ENCODE results near the gene EXTL2. TPM values are rescaled to one million over a fixed set of nuclear protein-coding genes. Genes with fewer than 3 reads are reported as not detected.

Gene EXTL2
- total RNA-seq, 1 experiment from 2014 or later: 41.0 TPM

GRCh38 chr1:100928128-100928527, 33.5 kb upstream of the EXTL2 start:
- no peak overlapping the region for H3K27ac Mint-ChIP-seq
- peaks cover 21% of the 10 kb centered on the region for H3K36me3 Mint-ChIP-seq
- ATAC-seq (peak; percentile 98), DNase-seq (ENCODE audit: low spot score) (no peak)
- H3K27me3 Mint-ChIP-seq (ENCODE audit: low read depth): no peaks in the 10 kb centered on the region
- CTCF ChIA-PET: no interaction called here
- H3K4me3 Mint-ChIP-seq: no peak overlapping the region
- H3K9me3 Mint-ChIP-seq: 0 out of 2 replicates have a peak, but pooled peaks cover 3% of the 10 kb centered on the region
- POLR2A ChIA-PET: no interaction called here
- H3K4me1 Mint-ChIP-seq: no peaks in the 10 kb centered on the region
- TF ChIP-seq USF2 (CRISPR knock-in tag; IDR thresholded peaks at IDR 0.05) (no peak), ZNF532 (CRISPR knock-in tag; IDR thresholded peaks at IDR 0.05; ENCODE audit: borderline replicate concordance) (no peak), ZNF512 (CRISPR knock-in tag; IDR thresholded peaks at IDR 0.05; ENCODE audit: borderline replicate concordance) (no peak), ERG (CRISPR knock-in tag; IDR thresholded peaks at IDR 0.05) (no peak), ZNF671 (CRISPR knock-in tag; IDR thresholded peaks at IDR 0.05) (no peak), ETV6 (CRISPR knock-in tag; IDR thresholded peaks at IDR 0.05) (no peak), ZNF232 (CRISPR knock-in tag; IDR thresholded peaks at IDR 0.05) (no peak), ZNF281 (CRISPR knock-in tag; IDR thresholded peaks at IDR 0.05) (no peak), SOX15 (CRISPR knock-in tag; IDR thresholded peaks at IDR 0.05) (no peak), HMGXB4 (CRISPR knock-in tag; IDR thresholded peaks at IDR 0.05) (no peak), MXD4 (CRISPR knock-in tag; IDR thresholded peaks at IDR 0.05; ENCODE audit: borderline replicate concordance) (no peak), E2F4 (CRISPR knock-in tag; IDR thresholded peaks at IDR 0.05; ENCODE audit: borderline replicate concordance, low read depth) (no peak), RORB (CRISPR knock-in tag; IDR thresholded peaks at IDR 0.05) (no peak), PRRX2 (CRISPR knock-in tag; IDR thresholded peaks at IDR 0.05) (no peak), MYBL2 (CRISPR knock-in tag; IDR thresholded peaks at IDR 0.05) (no peak), CBFB (CRISPR knock-in tag; IDR thresholded peaks at IDR 0.05; ENCODE audit: low read depth) (no peak), FOXK1 (CRISPR knock-in tag; IDR thresholded peaks at IDR 0.05) (no peak)
